HG03039 (cell line): ENCODE measurements around the gene CFTR.
"Not testable (repeated sequence)": the region's sequence is repeated elsewhere in the genome, so short reads cannot be mapped to it uniquely, and the experiment has no call there.

Source experiments
- ATAC-seq: cut with Tn5 transposase; IDR thresholded peaks from one replicate; pipeline ENCODE4 v1.9.1; 2021; ENCODE audit warnings: mild to moderate bottlenecking, moderate library complexity; ENCODE audit not compliant: unreplicated experiment

Gene CFTR

GRCh38 chr7:117479225-117480054 lies at the start of gene CFTR:
Gene CFTR, plus strand, starts transcription at chr7:117480025. Its CDS starts 70 bp downstream, at chr7:117480095.
- ATAC-seq, result no peak

GRCh38 chr7:117435475-117436043 lies 44.3 kb upstream of the CFTR start:
- peak; percentile 95 for ATAC-seq

GRCh38 chr7:117444646-117445045 lies 35.2 kb upstream of the CFTR start:
- ATAC-seq, result no peak

GRCh38 chr7:117445206-117445605 lies 34.6 kb upstream of the CFTR start:
- ATAC-seq, result no peak

GRCh38 chr7:117446220-117446815 lies 33.5 kb upstream of the CFTR start:
- no peak for ATAC-seq

- no peak for ATAC-seq
Measured at GRCh38 chr7:117448655-117449054, 31.2 kb upstream of the CFTR start.

- no peak for ATAC-seq
Measured at GRCh38 chr7:117458977-117459583, 20.7 kb upstream of the CFTR start.

- ATAC-seq, result no peak
Measured at GRCh38 chr7:117459735-117460134, 20.1 kb upstream of the CFTR start.

- ATAC-seq, result not testable (repeated sequence)
Measured at GRCh38 chr7:117460815-117461214, 19.0 kb upstream of the CFTR start.

GRCh38 chr7:117468174-117468573 lies 11.7 kb upstream of the CFTR start:
- no peak for ATAC-seq

- ATAC-seq, result peak; percentile 60
Measured at GRCh38 chr7:117470777-117471176, 9.0 kb upstream of the CFTR start.

GRCh38 chr7:117472335-117472734 lies 7.5 kb upstream of the CFTR start:
- ATAC-seq, result no peak

GRCh38 chr7:117476557-117477215 lies 3.1 kb upstream of the CFTR start:
- ATAC-seq, result no peak

- no peak for ATAC-seq
Measured at GRCh38 chr7:117478836-117479224, 995 bp upstream of the CFTR start.

GRCh38 chr7:117480055-117480362 lies 184 bp downstream of the CFTR start:
- no peak for ATAC-seq

- no peak for ATAC-seq
Measured at GRCh38 chr7:117480978-117481377, 1.2 kb downstream of the CFTR start.

GRCh38 chr7:117485118-117485620 lies 5.3 kb downstream of the CFTR start:
- no peak for ATAC-seq

GRCh38 chr7:117489016-117489415 lies 9.2 kb downstream of the CFTR start:
- no peak for ATAC-seq

- no peak for ATAC-seq
Measured at GRCh38 chr7:117489430-117489829, 9.6 kb downstream of the CFTR start.

- no peak for ATAC-seq
Measured at GRCh38 chr7:117489911-117490310, 10.1 kb downstream of the CFTR start.

- ATAC-seq, result no peak
Measured at GRCh38 chr7:117492649-117493048, 12.8 kb downstream of the CFTR start.
